Fibroblast of pulmonary artery (primary cell): ENCODE measurements around the gene ZFY.

Source experiments
- DNase-seq: peaks from one replicate; pipeline ENCODE4 v3.0.0-alpha.2; 2010; ENCODE audit warnings: low read depth
- H3K4me3 ChIP-seq: replicated peaks from 2 replicates; pipeline ENCODE4 v1.5.1; 2011; ENCODE audit warnings: low read depth, mild to moderate bottlenecking, control low read depth, low read length, moderate library complexity
- CTCF ChIP-seq: IDR thresholded peaks from 2 replicates; pipeline ENCODE4 v1.5.1; 2011; ENCODE audit warnings: mild to moderate bottlenecking, control low read depth, low read length, inconsistent platforms; ENCODE audit errors: missing control alignments

Gene ZFY

GRCh38 chrY:2934861-2935715 is at the start of gene ZFY:
ZFY (plus strand) TSS chrY:2935381; CDS start chrY:2953937, 18,556 bp downstream.
- TF ChIP-seq CTCF: no peak
- H3K4me3 ChIP-seq: peak within 1 kb of the TSS; percentile 62
- DNase-seq: peak; percentile 62

GRCh38 chrY:2885880-2886279 is 49.3 kb upstream of the ZFY start:
- no peak for TF ChIP-seq CTCF
- no peak for DNase-seq
- no peak overlapping the region for H3K4me3 ChIP-seq

DNA sequence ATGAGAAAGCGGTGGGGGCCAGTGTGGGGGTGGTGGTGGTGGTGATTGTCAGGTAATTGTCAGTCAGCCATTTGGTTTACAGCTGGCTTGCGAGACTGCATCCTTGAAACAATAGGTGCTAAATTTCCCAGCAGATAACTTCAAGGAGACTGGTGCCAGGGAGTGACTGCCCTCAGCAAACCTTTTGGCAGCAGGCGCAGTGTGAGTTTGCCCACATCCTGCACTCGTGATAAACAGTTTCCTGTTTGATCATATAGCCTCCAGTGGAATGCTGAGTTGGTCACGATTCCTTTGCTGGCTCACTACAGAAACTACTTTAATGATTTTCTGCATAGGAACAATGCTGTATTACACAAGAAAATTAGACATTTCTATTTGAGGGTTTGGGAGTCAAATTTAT is 47.8 kb upstream of the ZFY start:
- no peak for TF ChIP-seq CTCF
- no peak overlapping the region for H3K4me3 ChIP-seq
- DNase-seq: peak; percentile 84

DNA sequence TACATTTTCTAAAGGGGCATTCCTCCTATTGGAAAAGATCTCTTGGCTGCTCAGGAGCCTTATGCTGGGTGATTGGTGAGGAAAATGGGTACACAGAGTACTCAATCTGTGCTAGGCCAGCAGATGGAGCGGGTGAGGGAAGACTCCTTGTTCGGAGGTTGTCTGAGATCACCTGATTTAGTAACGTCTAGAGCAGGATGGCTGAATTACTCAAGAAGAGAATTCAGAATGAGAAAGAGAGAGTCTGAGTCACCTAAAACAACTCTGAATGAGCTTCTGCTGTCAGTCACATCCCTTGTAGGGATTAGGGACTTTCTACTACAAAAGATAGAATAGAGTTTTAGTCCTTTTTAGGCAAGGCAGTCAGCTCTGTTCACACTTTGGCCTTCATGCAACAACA is 47.2 kb upstream of the ZFY start:
- H3K4me3 ChIP-seq: no peak overlapping the region
- peak; percentile 10 for TF ChIP-seq CTCF
- peak; percentile 79 for DNase-seq

- DNase-seq: no peak
- no peak overlapping the region for H3K4me3 ChIP-seq
- no peak for TF ChIP-seq CTCF
Observed at GRCh38 chrY:2893471-2893870, 41.7 kb upstream of the ZFY start.

GRCh38 chrY:2896050-2896449 is 39.1 kb upstream of the ZFY start:
- DNase-seq: no peak
- no peak overlapping the region for H3K4me3 ChIP-seq
- TF ChIP-seq CTCF: no peak

DNA sequence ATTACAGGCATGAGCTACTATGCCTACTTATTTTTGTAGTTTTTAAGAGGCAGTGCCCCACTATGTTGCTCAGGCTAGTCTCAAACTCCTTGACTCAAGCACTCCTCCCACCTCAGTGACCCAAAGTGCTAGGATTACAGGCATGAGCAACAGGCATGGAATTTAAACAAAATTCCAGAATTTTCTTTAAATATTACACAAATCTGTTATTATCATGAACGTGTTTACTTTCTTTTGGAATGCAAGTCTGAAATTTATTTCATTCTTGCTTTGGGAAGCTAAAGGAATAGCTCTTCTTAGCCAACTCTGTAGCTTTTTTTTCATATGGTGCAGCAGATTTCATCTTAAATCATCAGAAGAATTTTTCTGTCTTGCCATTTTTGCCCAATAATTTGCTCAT is 27.8 kb upstream of the ZFY start:
- DNase-seq: peak; percentile 64
- TF ChIP-seq CTCF: no peak

More for the DNA sequence above, 27.8 kb upstream of the ZFY start:
- H3K4me3 ChIP-seq: no peak overlapping the region
